ENCODE results near the gene PATJ. TPM values are rescaled to one million over a fixed set of nuclear protein-coding genes. Genes with fewer than 3 reads are reported as not detected.

PATJ gene
- total RNA-seq, 1 experiment from 2014 or later: 48.8 TPM

- CTCF ChIA-PET: interaction anchor here (0.6 kb wide), 1 partner anchor 48 kb away, joined by 3 read pairs; no protein-coding TSS in a partner anchor
- POLR2A ChIA-PET: no interaction called here
- Histone ChIP-seq H2AFZ (ENCODE audit: low read depth, low read length, poor library complexity, severe bottlenecking) (no peak overlapping the region), H3K9me3 (ENCODE audit: control insufficient read depth in 1 of 2, insufficient read depth in 1 of 2, low read depth in 1 of 2, low read length in 2 of 2) (no peaks in the 10 kb centered on the region), H3K27me3 (ENCODE audit: insufficient read depth, low read length) (no peaks in the 10 kb centered on the region), H3K79me2 (ENCODE audit: insufficient read depth, low read length) (no peaks in the 10 kb centered on the region), H3K9ac (ENCODE audit: low read length) (no peak overlapping the region), H3K4me2 (ENCODE audit: low read length) (no peak overlapping the region), H3K36me3 (ENCODE audit: control insufficient read depth in 1 of 2, insufficient read depth in 2 of 2, low read length in 2 of 2) (no peaks in the 10 kb centered on the region), H3K4me1 (ENCODE audit: control insufficient read depth in 1 of 2, insufficient read depth in 2 of 2, low read length in 2 of 2) (no peaks in the 10 kb centered on the region), H3K4me3 (replicated peaks in 1 of 2; ENCODE audit: low read depth in 1 of 2, low read length in 2 of 2) (no peak overlapping the region), H3K27ac (ENCODE audit: low read depth, low read length) (no peak overlapping the region), H4K20me1 (ENCODE audit: insufficient read depth) (no peaks in the 10 kb centered on the region), H3K9me2 (ENCODE audit: insufficient read depth) (no peaks in the 10 kb centered on the region)
- BruUV-seq (replicated peaks): no TSS peak
- DNase-seq (ENCODE audit: low read depth, low spot score) (no peak), ATAC-seq (no peak)
- TF ChIP-seq EGR1 (IDR thresholded peaks at IDR 0.05; ENCODE audit: low read depth): no peak
- no peak for TF ChIP-seq REST (IDR thresholded peaks at IDR 0.05; ENCODE audit: low read depth)
- no peak for TF ChIP-seq CTCF (IDR thresholded peaks at IDR 0.05 in 2 of 3, conservative IDR thresholded peaks at IDR 0.05 in 1 of 3; ENCODE audit: borderline replicate concordance in 1 of 3, insufficient read depth in 1 of 3, low read depth in 2 of 3, low read length in 2 of 3)
- TF ChIP-seq ZBTB33 (IDR thresholded peaks at IDR 0.05; ENCODE audit: extremely low read depth, insufficient replicate concordance, low read length): no peak
- TF ChIP-seq CBX3 (IDR thresholded peaks at IDR 0.05; ENCODE audit: low read depth): no peak
- no peak for TF ChIP-seq MAX (IDR thresholded peaks at IDR 0.05)
- TF ChIP-seq JUND (IDR thresholded peaks at IDR 0.05): no peak
- no peak for TF ChIP-seq ZNF274 (IDR thresholded peaks at IDR 0.05; ENCODE audit: low read depth, low read length)
- TF ChIP-seq ELF1 (IDR thresholded peaks at IDR 0.05; ENCODE audit: borderline replicate concordance, low read depth): no peak
- no peak for TF ChIP-seq TCF7L2 (IDR thresholded peaks at IDR 0.05; ENCODE audit: borderline replicate concordance, extremely low read depth, insufficient read depth, insufficient read length)
- TF ChIP-seq ZFX (IDR thresholded peaks at IDR 0.05): no peak
- RAD21 ChIA-PET (ENCODE audit: low non-redundant PET in 1 of 2, low total read pairs in 2 of 2, uncharacterized antibody in 2 of 2, unreplicated experiment in 2 of 2): no interaction called here
- intact Hi-C loops (cut with micrococcal nuclease): loop anchor here (5.0 kb wide), 1 partner anchor 45 kb away; no protein-coding TSS in a partner anchor
These were observed 445.3 kb downstream of the PATJ start for GRCh38 chr1:62187548-62187947.
